HCT116 (cell line): ENCODE results near the gene ELF2. TPM values are rescaled to one million over a fixed set of nuclear protein-coding genes. Genes with fewer than 3 reads are reported as not detected.

Source experiments
- ATAC-seq: fragments of 200-7000 bp; cut with Tn5 transposase; 2 replicates; pipeline ENCODE4 v1.9.1; 2020; ENCODE audit warnings: mild to moderate bottlenecking, moderate library complexity
- BruUV-seq: library from RNA; stranded (reverse); fragments of 400-500 nt; replicated peaks from 2 replicates; lab custom pipeline; 2021; lab: Mats Ljungman, UMichigan
- CTCF ChIA-PET: fragments of 300-600 bp; sonication (Branson Sonifier 250); formaldehyde crosslinking; loops from one replicate; lab custom pipeline; 2021; ENCODE audit warnings: antibody characterized with exemption; lab: Charles Lee
- POLR2A ChIA-PET: fragments of 300-600, 350-600 bp; sonication (Branson Sonifier 250); formaldehyde crosslinking; loops from one replicate; lab custom pipeline; 2021; ENCODE audit warnings: antibody characterized with exemption; lab: Charles Lee
- RAD21 ChIA-PET, 2 experiments: fragments of 300-600 bp; sonication (Branson Sonifier 250); formaldehyde crosslinking; loops; one replicate each; lab custom pipeline; 2023; ENCODE audit warnings: low total read pairs in 2 of 2; ENCODE audit not compliant: uncharacterized antibody in 2 of 2, unreplicated experiment in 2 of 2, low non-redundant PET in 1 of 2; lab: Charles Lee
- DNase-seq: peaks from one replicate; pipeline ENCODE4 v3.0.0-alpha.2; 2010; ENCODE audit warnings: low read depth, low spot score
- H2AFZ ChIP-seq: fragments of 200-600 bp; shearing (Covaris generic), sonication (generic); 2 replicates; pipeline ENCODE4 v1.6.1; 2017; ENCODE audit warnings: low read depth, mixed run types, mixed read lengths, antibody characterized with exemption, low read length; ENCODE audit not compliant: poor library complexity, severe bottlenecking
- H3K27ac ChIP-seq: 2 replicates; pipeline ENCODE4 v1.5.1; 2012; ENCODE audit warnings: low read depth, low read length
- H3K27me3 ChIP-seq: fragments of 200-600 bp; sonication (generic); 2 replicates; pipeline ENCODE4 v1.6.1; 2016; ENCODE audit warnings: mixed run types, low read length, mixed read lengths; ENCODE audit not compliant: insufficient read depth
- H3K36me3 ChIP-seq, 2 experiments: fragments of 200-500 bp in 1 of 2; fragments of 200-600 bp in 1 of 2; sonication (Bioruptor generic) in 1 of 2; sonication (generic) in 1 of 2; 2 replicates each; pipeline versions ENCODE4 v1.5.1 to v1.6.1; 2014 to 2016; ENCODE audit warnings: low read length in 2 of 2, inconsistent platforms in 1 of 2, mixed read lengths in 1 of 2, mixed run types in 1 of 2; ENCODE audit not compliant: insufficient read depth in 2 of 2, control insufficient read depth in 1 of 2
- H3K4me1 ChIP-seq, 2 experiments: fragments of 200-600 bp in 1 of 2; sonication (generic) in 1 of 2; 2 replicates each; pipeline versions ENCODE4 v1.5.1 to v1.6.1; 2012 to 2017; ENCODE audit warnings: low read length in 2 of 2, inconsistent platforms in 1 of 2, mild to moderate bottlenecking in 1 of 2, mixed read lengths in 1 of 2, mixed run types in 1 of 2, moderate library complexity in 1 of 2; ENCODE audit not compliant: insufficient read depth in 2 of 2, control insufficient read depth in 1 of 2
- H3K4me2 ChIP-seq: fragments of 200-600 bp; sonication (generic); 2 replicates; pipeline ENCODE4 v1.6.1; 2017; ENCODE audit warnings: mixed run types, low read length, mixed read lengths
- H3K4me3 ChIP-seq, 2 experiments: fragments of 200-600 bp in 1 of 2; sonication (generic) in 1 of 2; replicated peaks in 1 of 2; 2 replicates each; pipeline ENCODE4 v1.5.1; 2011 to 2016; ENCODE audit warnings: low read length in 2 of 2, control low read depth in 1 of 2, low read depth in 1 of 2, mild to moderate bottlenecking in 1 of 2, mixed read lengths in 1 of 2, mixed run types in 1 of 2
- H3K79me2 ChIP-seq: fragments of 200-600 bp; sonication (generic); 2 replicates; pipeline ENCODE4 v1.6.1; 2017; ENCODE audit warnings: mild to moderate bottlenecking, mixed run types, low read length, moderate library complexity, mixed read lengths; ENCODE audit not compliant: insufficient read depth
- H3K9ac ChIP-seq: fragments of 200-600 bp; sonication (generic); 2 replicates; pipeline ENCODE4 v1.6.1; 2016; ENCODE audit warnings: low read length, mixed read lengths
- H3K9me2 ChIP-seq: fragments of 200-600 bp; sonication (generic), shearing (Covaris generic); 2 replicates; pipeline ENCODE4 v1.6.1; 2017; ENCODE audit warnings: mixed run types, mild to moderate bottlenecking, moderate library complexity; ENCODE audit not compliant: insufficient read depth
- H3K9me3 ChIP-seq, 2 experiments: fragments of 200-500 bp in 1 of 2; fragments of 200-600 bp in 1 of 2; sonication (Bioruptor generic) in 1 of 2; sonication (generic) in 1 of 2; 2 replicates each; pipeline ENCODE4 v1.6.1; 2014 to 2017; ENCODE audit warnings: low read length in 2 of 2, mixed read lengths in 2 of 2, inconsistent platforms in 1 of 2, low read depth in 1 of 2, mild to moderate bottlenecking in 1 of 2, mixed run types in 1 of 2, moderate library complexity in 1 of 2; ENCODE audit not compliant: control insufficient read depth in 1 of 2, insufficient read depth in 1 of 2
- H4K20me1 ChIP-seq: fragments of 200-600 bp; sonication (generic), shearing (Covaris generic); 2 replicates; pipeline ENCODE4 v1.6.1; 2017; ENCODE audit warnings: mixed run types, mild to moderate bottlenecking, moderate library complexity; ENCODE audit not compliant: insufficient read depth
- ATF3 ChIP-seq: IDR thresholded peaks from 2 replicates; pipeline ENCODE4 v1.6.1; 2012
- CBX3 ChIP-seq: IDR thresholded peaks from 2 replicates; pipeline ENCODE4 v1.6.1; 2012; ENCODE audit warnings: low read depth
- CEBPB ChIP-seq: IDR thresholded peaks from 2 replicates; pipeline ENCODE4 v1.6.1; 2012; ENCODE audit warnings: low read depth
- EGR1 ChIP-seq: IDR thresholded peaks from 2 replicates; pipeline ENCODE4 v1.6.1; 2012; ENCODE audit warnings: low read depth
- ELF1 ChIP-seq: IDR thresholded peaks from 2 replicates; pipeline ENCODE4 v1.6.1; 2012; ENCODE audit warnings: low read depth, borderline replicate concordance
- EZH2 ChIP-seq: fragments of 200-600 bp; sonication (generic); IDR thresholded peaks from 2 replicates; pipeline ENCODE4 v1.6.1; 2017; ENCODE audit warnings: antibody characterized with exemption, mixed run types
- EZH2phosphoT487 ChIP-seq: fragments of 200-600 bp; IDR thresholded peaks from 2 replicates; pipeline ENCODE4 v1.6.1; 2018; ENCODE audit warnings: antibody characterized with exemption, borderline replicate concordance
- FOSL1 ChIP-seq: IDR thresholded peaks from 2 replicates; pipeline ENCODE4 v1.6.1; 2012; ENCODE audit warnings: low read depth
- JUND ChIP-seq: IDR thresholded peaks from 2 replicates; pipeline ENCODE4 v1.6.1; 2012
- MAX ChIP-seq: IDR thresholded peaks from 2 replicates; pipeline ENCODE4 v1.6.1; 2012
- POLR2A ChIP-seq: IDR thresholded peaks from 2 replicates; pipeline ENCODE4 v1.7.0; 2011; ENCODE audit warnings: borderline replicate concordance; ENCODE audit not compliant: insufficient read depth, insufficient read length; ENCODE audit errors: extremely low read depth
- POLR2AphosphoS5 ChIP-seq: IDR thresholded peaks from 2 replicates; pipeline ENCODE4 v1.6.1; 2011; ENCODE audit warnings: mild to moderate bottlenecking, low read depth, low read length, moderate library complexity
- RAD21 ChIP-seq: IDR thresholded peaks from 2 replicates; pipeline ENCODE4 v1.6.1; 2012; ENCODE audit warnings: low read depth, mild to moderate bottlenecking
- REST ChIP-seq: IDR thresholded peaks from 2 replicates; pipeline ENCODE4 v1.6.1; 2012; ENCODE audit warnings: low read depth
- SIN3A ChIP-seq: IDR thresholded peaks from 2 replicates; pipeline ENCODE4 v1.6.1; 2012; ENCODE audit warnings: low read depth
- SP1 ChIP-seq: IDR thresholded peaks from 2 replicates; pipeline ENCODE4 v1.6.1; 2012; ENCODE audit warnings: low read depth
- SRF ChIP-seq: IDR thresholded peaks from 2 replicates; pipeline ENCODE4 v1.6.1; 2012; ENCODE audit warnings: low read depth
- TCF7L2 ChIP-seq: IDR thresholded peaks from 2 replicates; pipeline ENCODE4 v1.7.0; 2011; ENCODE audit warnings: borderline replicate concordance, inconsistent platforms; ENCODE audit not compliant: insufficient read depth, insufficient read length; ENCODE audit errors: extremely low read depth
- YY1 ChIP-seq: IDR thresholded peaks from 2 replicates; pipeline ENCODE4 v1.6.1; 2011; ENCODE audit warnings: low read length, low read depth, moderate library complexity, mild to moderate bottlenecking; ENCODE audit not compliant: insufficient replicate concordance; ENCODE audit errors: extremely low read depth
- ZFX ChIP-seq: fragments of 450-650 bp; IDR thresholded peaks from 2 replicates; pipeline ENCODE4 v1.6.1; 2017
- intact Hi-C: fragments of 100-400 bp; cut with micrococcal nuclease; formaldehyde crosslinking; loops from 2 replicates; pipeline ENCODE4 v1.10.0; 2022
- total RNA-seq: library from RNA; stranded (reverse); gene quantifications from one replicate; pipeline ENCODE4 v1.2.1, GENCODE V29; 2021; ENCODE audit not compliant: unreplicated experiment
- TF ChIP-seq, protein P1 (sequence below): IDR thresholded peaks from 2 replicates; pipeline ENCODE4 v1.6.1; 2011; ENCODE audit warnings: mild to moderate bottlenecking, low read length, moderate library complexity; ENCODE audit not compliant: insufficient replicate concordance; ENCODE audit errors: extremely low read depth

Gene ELF2
- total RNA-seq, 1 experiment from 2014 or later = 28.2 TPM

GRCh38 chr4:139164731-139165130, 12.3 kb downstream of the ELF2 start (continued):
- TF ChIP-seq ATF3 = no peak
- TF ChIP-seq POLR2AphosphoS5 = no peak
- TF ChIP-seq, protein P1, sequence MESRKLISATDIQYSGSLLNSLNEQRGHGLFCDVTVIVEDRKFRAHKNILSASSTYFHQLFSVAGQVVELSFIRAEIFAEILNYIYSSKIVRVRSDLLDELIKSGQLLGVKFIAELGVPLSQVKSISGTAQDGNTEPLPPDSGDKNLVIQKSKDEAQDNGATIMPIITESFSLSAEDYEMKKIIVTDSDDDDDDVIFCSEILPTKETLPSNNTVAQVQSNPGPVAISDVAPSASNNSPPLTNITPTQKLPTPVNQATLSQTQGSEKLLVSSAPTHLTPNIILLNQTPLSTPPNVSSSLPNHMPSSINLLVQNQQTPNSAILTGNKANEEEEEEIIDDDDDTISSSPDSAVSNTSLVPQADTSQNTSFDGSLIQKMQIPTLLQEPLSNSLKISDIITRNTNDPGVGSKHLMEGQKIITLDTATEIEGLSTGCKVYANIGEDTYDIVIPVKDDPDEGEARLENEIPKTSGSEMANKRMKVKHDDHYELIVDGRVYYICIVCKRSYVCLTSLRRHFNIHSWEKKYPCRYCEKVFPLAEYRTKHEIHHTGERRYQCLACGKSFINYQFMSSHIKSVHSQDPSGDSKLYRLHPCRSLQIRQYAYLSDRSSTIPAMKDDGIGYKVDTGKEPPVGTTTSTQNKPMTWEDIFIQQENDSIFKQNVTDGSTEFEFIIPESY = no peak

DNA sequence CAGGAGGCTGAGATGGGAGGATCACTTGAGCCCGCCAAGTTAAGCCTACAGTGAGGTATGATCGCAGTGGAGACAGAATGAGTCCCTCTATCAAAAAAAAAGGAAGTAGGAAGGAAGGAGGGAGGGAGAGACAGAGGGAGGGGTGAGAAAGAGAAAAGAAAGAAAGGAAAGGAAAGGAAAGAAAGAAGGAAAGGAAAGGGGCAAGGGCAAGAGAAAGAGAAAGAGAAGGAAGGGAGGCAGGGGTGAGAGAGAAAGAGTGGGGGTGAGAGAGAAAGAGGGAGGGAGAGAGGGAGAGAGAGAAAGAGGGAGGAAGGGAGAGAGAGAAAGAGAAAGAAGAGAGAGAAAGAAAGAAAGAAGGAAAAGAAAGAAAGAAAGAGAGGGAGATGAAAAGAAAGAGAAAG, 13.2 kb downstream of the ELF2 start:
- intact Hi-C loops = no loop called here
- RAD21 ChIA-PET = no interaction called here
- no peaks in the 10 kb centered on the region for H3K9me3 ChIP-seq
- no TSS peak for BruUV-seq
- H3K4me1 ChIP-seq = peaks cover 0 to 3% of the 10 kb centered on the region in 2 experiments; a peak in 1 of 4 replicates
- no peaks in the 10 kb centered on the region; the same call in 1 of the 2 replicates for H3K79me2 ChIP-seq
- H3K36me3 ChIP-seq = no peaks in the 10 kb centered on the region
- H3K27ac ChIP-seq = no peak overlapping the region
- CTCF ChIA-PET = no interaction called here
- no peak overlapping the region for H3K4me3 ChIP-seq
- no peaks in the 10 kb centered on the region for H3K9me2 ChIP-seq
- H3K9ac ChIP-seq = no peak overlapping the region
- H2AFZ ChIP-seq = no peak overlapping the region
- ATAC-seq = no peak
- TF ChIP-seq ZFX (no peak), CEBPB (no peak), TCF7L2 (no peak), SIN3A (no peak), POLR2A (no peak), REST (no peak), JUND (no peak), SP1 (no peak), SRF (no peak), EZH2phosphoT487 (no peak), RAD21 (no peak), ELF1 (no peak), FOSL1 (no peak), YY1 (no peak), POLR2AphosphoS5 (no peak), EZH2 (no peak), EGR1 (no peak), CBX3 (no peak), MAX (no peak)
- no peak for DNase-seq
- POLR2A ChIA-PET = no interaction called here
- H3K27me3 ChIP-seq = no peaks in the 10 kb centered on the region
- H3K4me2 ChIP-seq = no peak overlapping the region
- H4K20me1 ChIP-seq = no peaks in the 10 kb centered on the region
